NOMO-1 (cell line): Measurements from ENCODE around the gene PDCD4.
"Not testable (repeated sequence)": the region's sequence is repeated elsewhere in the genome, so short reads cannot be mapped to it uniquely, and the experiment has no call there.

Source experiments
- DNase-seq, 2 experiments: peaks; one replicate each; lab custom pipeline; 2025; ENCODE audit not compliant: unreplicated experiment in 2 of 2; lab: John Stamatoyannopoulos, UW

PDCD4 gene

GRCh38 chr10:110880012-110880411 is 8.3 kb downstream of the PDCD4 start:
- no peak for DNase-seq

DNA sequence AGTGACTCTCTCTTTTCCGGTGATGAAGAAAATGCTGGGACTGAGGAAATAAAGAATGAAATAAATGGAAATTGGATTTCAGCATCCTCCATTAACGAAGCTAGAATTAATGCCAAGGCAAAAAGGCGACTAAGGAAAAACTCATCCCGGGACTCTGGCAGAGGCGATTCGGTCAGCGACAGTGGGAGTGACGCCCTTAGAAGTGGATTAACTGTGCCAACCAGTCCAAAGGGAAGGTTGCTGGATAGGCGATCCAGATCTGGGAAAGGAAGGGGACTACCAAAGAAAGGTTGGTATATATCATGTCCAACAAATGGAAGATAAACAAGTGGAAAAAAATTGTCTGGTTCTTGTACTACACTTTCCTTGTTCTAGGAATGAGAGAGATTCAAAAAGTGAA is 9.5 kb downstream of the PDCD4 start:
- no peak for DNase-seq

GRCh38 chr10:110881905-110882304 is 10.2 kb downstream of the PDCD4 start:
- DNase-seq = no peak

DNA sequence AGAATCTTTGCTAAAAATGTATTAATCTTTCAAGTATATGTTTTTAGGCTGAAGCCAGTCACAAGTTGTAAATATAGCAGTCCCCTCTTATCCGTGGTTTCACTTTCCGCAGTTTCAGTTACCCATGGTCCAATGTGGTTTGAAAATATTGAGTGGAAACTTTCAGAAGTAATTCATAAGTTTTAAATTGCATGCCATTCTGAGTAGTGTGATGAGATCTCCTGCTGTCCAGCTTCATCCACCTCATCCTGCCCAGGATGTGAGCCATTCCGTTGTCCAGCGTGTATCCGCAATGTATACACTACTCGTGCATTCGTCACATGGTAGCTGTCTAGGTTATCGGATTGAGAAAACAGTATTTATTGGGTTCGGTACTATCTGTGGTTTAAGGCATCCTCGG is 12.2 kb downstream of the PDCD4 start:
- no peak for DNase-seq

- DNase-seq = no peak
These were observed 14.4 kb downstream of the PDCD4 start for GRCh38 chr10:110885932-110886674.

DNA sequence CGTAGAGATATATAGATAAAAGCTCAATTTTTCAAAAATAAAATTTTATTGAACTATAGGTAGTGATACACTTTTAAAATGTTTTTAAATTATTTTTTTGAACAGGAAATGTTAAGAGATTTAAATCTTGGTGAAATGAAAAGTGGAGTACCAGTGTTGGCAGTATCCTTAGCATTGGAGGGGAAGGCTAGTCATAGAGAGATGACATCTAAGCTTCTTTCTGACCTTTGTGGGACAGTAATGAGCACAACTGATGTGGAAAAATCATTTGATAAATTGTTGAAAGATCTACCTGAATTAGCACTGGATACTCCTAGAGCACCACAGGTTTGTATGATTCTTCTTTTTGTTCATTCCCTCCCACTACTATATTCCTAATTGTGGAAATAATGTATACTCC is 15.8 kb downstream of the PDCD4 start:
- DNase-seq = no peak

- DNase-seq = no peak
These were observed 21.0 kb downstream of the PDCD4 start for GRCh38 chr10:110892602-110893288.

DNA sequence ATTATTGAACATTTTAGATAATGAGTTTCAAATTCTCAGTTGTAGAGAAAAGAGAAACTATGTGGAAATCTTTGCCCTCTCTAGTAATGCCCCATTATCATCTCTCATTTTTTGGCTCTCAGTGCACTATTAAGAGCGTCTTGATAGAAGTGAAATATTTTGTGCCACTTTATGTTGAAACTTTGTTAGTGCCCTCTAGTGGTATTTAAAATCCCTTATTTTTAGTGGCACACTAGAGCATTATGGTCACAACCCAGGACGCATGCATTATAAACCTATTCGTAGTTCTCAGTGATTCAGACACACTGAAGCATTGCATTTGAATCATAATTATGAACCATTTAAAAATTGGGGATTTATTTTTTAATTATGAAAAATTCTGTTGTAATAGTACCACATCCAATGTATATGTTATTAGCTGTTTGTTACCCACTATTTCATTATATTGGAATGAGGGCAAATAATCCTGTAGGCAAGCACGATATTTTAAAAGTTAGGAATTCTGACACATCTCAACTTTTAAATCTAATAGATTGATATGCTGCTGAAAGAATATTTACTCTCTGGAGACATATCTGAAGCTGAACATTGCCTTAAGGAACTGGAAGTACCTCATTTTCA is 21.9 kb downstream of the PDCD4 start:
- peak; percentile 7 to 66 for DNase-seq

DNA sequence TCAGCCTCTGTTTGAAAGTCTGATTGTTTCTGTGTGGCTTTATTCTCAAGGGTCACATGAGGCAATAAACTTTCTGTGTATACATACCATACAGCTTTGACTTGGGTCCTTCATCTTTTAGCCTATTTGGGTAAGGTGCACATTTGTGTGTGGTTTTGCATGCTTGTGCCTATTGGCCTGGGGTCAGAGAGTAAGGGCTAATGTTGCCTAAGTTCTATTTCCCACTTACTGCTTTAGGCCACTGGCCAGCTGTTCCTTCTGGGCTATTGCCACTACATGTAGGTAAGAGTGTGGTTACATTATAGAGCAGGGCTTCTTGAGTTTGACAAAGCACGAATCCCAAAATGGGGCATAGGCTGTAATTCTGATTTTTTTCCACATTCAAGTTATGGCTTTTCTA is 25.5 kb downstream of the PDCD4 start:
- no peak for DNase-seq

DNA sequence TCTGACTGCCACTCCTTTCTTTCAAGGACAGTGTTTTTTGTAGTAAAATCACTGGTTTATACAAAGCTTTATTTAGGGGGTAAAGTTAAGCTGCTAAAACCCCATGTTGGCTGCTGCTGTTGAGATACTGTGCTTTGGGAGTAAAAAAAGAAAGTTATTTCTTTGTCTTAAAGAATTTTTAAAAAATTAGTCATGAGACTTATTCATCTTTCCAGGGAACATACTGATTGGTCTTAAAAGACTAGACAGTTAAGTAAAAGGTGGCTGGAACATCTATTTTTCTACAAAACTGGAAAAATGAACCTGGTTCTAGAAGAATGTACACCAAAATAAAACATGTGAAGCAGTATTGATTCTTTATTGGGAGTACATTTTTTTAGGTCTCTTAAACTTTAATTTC is 26.7 kb downstream of the PDCD4 start:
- DNase-seq = no peak

DNA sequence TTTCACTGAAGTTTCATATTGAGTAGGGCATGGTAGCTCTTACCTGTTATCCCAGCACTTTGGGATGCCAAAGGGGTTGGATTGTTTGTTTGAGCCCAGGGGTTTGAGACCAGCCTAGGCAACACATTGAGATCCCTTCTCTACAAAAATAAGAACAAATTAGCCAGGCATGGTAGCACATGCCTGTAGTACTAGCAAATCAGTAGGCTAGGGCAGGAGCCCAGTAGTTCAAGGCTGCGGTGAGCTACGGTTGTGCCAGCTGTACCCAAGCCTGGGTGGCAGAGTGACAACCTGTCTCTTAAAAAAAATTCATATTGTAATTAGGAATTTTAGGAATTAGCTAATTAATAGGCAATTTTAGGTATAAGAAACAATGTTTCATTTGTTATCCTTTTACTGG is 29.3 kb downstream of the PDCD4 start:
- DNase-seq = no peak

DNA sequence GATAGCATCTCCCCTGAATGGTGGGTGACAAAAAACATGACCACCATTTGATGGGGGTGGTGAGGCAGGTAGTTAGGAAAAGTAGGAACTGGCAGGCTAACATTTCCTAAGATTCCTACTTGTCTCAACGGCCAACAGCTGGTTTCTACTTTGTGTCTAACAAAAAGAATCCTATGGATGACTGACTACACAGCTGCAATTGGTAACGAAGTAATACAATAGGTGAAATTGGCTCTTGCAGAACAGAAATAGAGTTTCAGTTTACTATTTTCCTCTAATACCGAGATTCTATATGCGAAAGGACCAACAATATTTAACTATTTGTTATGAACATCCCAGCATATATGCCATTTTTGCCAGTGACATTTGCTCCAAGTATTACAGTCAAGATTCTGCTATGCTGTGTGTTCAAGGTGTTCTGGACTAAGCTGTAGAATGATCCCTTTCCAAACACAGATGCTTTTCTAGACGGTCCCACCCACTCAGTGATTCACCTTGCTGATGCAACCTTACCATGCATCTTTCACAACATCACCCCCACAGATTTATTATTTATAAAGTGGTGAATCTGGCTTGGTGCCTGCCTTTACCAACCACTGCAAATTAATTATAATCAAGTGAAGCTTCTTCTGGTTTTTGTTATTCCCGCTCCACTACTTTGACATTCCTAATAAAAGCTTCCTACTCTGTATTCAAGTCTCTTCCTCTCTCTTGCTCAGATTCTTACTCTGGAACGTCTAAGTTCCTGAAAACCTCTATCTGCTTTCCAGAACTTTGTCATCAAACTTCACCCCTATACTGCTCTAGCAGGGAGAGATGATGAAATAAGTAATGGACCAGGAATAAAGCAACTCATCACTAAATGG is 30.5 kb downstream of the PDCD4 start:
- DNase-seq = peak in 1 of 2 experiments; percentile 2

GRCh38 chr10:110903280-110904278 is 31.9 kb downstream of the PDCD4 start:
- DNase-seq = no peak

GRCh38 chr10:110910138-110910537 is 38.4 kb downstream of the PDCD4 start:
- no peak for DNase-seq

- no peak for DNase-seq
These were observed 40.6 kb downstream of the PDCD4 start for GRCh38 chr10:110912374-110912773.

GRCh38 chr10:110914431-110914830 is 42.7 kb downstream of the PDCD4 start:
- DNase-seq = no peak

DNA sequence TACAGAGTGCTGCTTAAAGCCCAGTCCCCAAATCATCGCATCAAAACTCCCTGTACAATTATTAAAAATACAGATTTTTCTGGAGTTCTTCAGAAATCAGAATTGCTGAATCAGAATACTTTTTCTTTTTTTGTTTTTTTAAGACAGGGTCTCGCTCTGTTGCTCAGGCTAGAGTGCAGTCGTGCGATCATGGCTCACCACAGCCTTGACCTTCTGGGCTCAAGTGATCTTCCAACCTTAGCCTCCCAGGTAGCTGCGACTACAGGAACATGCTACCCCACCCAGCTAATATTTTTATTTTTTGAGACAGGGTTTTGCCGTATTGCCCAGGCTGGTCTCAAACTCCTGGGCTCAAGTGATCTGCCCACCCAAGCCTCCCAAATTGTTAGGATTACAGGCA is 43.3 kb downstream of the PDCD4 start:
- DNase-seq = no peak

- not testable (repeated sequence) for DNase-seq
These were observed 43.9 kb downstream of the PDCD4 start for GRCh38 chr10:110915600-110915999.

DNA sequence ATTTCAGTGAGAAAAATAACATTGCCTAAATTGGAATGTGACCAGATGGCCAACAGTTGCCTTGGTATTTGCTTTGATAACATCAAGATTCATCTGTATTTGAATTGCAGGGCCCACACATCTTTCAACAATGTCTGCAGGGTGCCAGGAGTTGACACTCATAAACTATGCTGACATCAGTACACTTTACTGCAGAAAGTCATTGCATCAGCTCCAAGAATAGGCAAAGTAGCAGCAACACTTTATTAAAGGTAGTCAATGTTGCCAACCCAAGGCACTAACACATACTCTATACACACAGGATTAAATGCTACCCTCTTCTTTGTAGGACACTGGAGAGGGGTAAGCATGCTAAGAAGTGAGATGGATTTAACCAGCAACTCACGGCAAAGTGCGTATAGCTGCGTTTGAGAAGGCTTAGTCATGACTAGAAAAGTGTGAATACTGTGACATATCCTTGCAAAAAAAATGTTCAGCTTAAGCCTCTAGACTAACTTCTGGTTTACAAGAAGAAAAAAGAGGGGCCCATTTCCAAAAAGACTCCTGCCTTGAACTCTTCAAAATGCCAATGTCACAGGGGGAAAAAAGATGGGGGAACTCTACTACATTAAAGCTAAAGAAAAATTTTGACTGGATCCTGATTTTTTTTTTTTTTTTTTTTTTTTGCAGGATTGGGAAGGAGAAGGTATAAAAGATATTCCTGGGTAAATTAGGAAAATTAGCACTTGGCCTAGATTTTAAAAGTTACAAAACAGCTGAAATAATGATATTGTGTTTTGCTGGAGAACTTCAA is 45.0 kb downstream of the PDCD4 start:
- no peak for DNase-seq
